GM10847 (cell line): Measurements from ENCODE around the gene CAPN7.

Source experiments
- POLR2A ChIP-seq: IDR thresholded peaks from 2 replicates; pipeline ENCODE4 v1.6.1; 2011; ENCODE audit not compliant: insufficient read length; ENCODE audit errors: extremely low read depth

The CAPN7 gene

DNA sequence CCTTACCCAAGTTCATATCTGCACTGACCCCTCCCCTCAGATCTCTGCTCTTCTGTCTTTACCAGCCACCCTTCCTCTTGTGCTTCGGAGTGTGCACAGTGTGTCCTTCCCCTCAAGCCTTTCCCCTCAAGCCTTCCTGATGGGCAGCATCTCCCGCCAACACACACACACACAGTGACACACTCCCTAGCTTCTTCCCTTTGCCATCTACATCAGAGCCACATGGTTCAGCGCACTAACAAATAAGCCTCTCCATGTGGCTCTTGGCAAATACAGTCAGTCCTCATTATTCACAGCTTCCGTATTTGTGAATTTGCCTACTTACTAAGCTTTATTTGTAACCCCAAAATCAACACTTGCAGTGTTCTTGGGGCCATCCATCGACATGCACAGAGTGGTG, 88.9 kb downstream of the CAPN7 start:
- no peak for TF ChIP-seq POLR2A

DNA sequence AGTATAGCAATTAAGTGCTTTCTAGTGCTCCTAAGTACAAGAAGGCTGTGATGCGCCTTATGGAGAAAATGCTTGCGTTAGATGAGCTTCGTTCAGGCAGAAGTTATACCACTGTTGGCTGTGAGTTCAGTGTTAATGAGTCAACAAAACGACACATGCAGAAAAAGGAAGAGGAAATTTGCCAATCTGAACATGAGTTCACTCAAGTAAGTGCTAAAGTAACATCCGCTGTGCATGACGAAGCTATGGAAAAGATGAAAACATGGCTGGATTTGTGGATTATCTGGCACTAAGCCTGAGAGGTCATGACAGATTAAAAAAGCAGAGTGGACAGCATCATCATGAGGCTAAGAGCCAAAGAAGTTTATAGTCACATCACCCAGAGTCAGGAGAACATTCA, 89.5 kb downstream of the CAPN7 start:
- TF ChIP-seq POLR2A = no peak

DNA sequence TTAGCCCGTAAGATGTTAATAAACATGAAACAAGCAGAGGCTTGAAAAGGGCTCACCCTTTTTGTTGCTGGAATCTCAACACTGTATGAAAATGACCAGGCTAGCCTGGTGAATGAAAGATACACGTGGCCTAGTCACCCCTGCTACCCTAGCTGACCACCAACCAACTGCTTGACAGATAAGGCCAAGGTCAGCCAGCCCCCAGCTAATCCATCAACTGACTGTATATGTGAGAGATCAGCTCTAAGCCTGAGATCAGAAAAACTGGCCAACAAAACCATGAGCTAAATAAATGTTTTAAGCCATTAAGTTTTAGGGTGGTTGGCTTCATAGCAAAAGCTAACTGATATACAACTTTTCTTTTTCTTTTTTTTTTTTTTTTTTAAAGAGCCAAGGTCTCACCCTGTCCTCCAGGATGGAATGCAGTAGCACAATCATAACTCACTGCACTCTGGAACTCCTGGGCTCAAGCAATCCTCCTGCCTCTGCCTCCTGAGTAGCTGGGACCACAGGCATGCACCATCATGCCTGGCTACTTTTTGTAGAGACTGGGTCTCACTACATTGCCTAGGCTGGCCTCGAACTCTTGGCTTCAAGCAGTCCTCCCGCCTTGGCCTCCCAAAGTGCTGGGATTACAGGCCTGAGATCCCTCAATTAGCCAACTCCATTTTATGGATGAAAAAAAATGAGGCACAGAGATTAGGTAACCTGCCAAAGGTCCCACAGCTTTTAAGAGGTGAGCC, 91.7 kb downstream of the CAPN7 start:
- TF ChIP-seq POLR2A = no peak

DNA sequence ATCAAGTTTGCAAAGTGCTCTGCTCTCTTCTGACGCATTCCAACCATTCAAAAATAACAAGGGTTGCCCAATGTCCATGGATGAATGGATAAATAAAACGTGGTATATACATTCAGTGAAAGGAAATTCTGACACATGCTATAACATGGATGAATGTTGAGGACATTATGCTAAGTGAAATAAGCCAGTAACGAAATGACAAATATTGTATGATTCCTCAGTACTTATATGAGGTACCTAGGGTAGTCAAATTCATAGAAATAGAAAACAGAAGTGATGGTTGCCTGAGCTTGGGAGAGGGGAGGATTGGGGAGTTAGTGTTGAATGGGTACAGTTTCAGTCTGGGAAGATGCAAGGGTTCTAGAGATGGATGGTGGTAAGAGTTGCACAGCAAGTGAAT, 92.5 kb downstream of the CAPN7 start:
- no peak for TF ChIP-seq POLR2A

DNA sequence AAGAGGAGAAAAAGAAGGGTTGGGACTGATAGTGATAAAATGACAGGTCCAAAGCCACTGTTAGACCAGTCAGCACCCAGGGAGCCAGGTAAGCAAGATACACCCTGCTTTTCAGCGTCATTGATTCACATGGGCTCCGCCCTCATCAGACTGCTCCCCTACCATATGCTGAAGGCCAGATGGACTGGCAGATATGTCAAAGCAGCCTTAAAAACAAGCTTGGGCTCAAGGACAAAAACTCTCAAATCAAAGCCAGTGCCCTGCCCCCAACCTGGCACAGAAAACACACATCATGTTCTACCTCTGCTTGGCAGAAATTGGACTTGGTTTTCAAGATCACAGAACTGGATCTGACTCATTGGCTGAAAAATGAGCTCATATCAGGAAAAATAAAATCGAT, 93.0 kb downstream of the CAPN7 start:
- no peak for TF ChIP-seq POLR2A

DNA sequence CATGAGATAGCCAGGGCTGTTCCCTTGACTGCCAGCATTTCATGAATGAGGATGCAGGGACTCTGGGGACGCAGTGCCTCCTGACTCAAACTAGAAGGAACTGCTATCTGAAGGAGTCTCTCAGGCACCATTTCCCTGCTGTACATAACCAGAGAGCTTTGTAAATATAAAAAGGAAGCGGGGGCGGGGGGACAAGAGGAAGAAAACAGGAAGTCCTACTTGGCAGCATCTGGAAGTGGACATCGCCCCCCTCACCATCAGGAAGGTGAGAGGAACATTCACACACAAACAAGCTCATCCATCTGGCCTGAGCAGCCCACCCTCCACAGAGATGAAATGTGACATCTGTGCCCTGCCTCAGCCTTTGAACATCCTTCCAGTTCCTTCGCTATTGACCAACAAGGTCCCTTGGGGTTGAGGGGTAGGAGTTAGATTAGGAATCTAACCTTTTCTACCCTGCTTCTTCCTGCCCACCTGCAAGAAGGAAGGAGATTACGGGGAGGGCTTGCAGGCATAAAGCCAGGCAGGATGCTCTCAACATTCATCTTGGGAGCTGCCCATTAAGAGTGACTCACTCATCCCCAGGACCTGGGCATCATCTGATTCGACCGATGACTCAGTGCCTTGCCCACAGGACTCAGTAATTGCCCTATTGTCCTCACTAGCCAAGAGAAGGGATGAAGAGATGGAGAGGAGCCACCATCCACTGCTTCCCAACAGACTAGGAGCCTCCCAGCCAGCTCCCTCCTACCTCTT, 94.5 kb downstream of the CAPN7 start:
- TF ChIP-seq POLR2A = no peak

DNA sequence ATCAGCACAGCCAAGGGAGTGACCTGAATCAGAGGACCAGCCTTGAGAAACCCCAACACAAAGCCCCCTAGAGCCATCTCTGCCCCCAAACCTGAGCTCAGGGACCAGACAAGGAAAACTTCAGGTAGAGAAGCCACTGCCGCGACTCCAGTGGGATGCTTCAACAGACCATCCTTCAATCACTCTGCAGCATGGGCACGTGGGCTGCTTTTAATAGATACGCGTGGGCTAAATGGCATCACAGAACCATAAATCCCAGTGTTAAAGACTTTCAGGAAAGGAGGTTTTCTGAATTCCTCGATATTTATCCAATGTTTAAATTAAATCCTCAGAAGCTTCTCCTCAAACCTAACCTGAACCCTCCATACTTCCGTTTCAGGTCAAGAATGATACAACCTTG, 95.7 kb downstream of the CAPN7 start:
- no peak for TF ChIP-seq POLR2A
